T-helper 1 cell (primary cell): Measurements from ENCODE around the gene SLC7A8.
A peak's percentile ranks its signal among the peaks of the same experiment; 100 is the strongest.

ENCODE experiments used
- DNase-seq, 5 donors: peaks; one replicate each; pipeline ENCODE4 v3.0.0-alpha.2; 2012 to 2020

SLC7A8 gene

GRCh38 chr14:23182372-23183157 lies 895 bp downstream of the SLC7A8 start:
- peak in 2 of 5 donors; percentile 6 to 15 for DNase-seq

- no peak for DNase-seq
These were observed 1.5 kb downstream of the SLC7A8 start for GRCh38 chr14:23181946-23182345.

- no peak for DNase-seq
These were observed 2.0 kb downstream of the SLC7A8 start for GRCh38 chr14:23181453-23181852.

GRCh38 chr14:23177181-23177580 lies 6.3 kb downstream of the SLC7A8 start:
- DNase-seq, result no peak

- DNase-seq, result no peak
These were observed 7.6 kb downstream of the SLC7A8 start for GRCh38 chr14:23175823-23176222.

- no peak for DNase-seq
These were observed 8.9 kb downstream of the SLC7A8 start for GRCh38 chr14:23174296-23175184.

GRCh38 chr14:23173796-23174195 lies 9.7 kb downstream of the SLC7A8 start:
- DNase-seq, result no peak

- no peak for DNase-seq
These were observed 10.4 kb downstream of the SLC7A8 start for GRCh38 chr14:23173031-23173430.

GRCh38 chr14:23172574-23172973 lies 10.9 kb downstream of the SLC7A8 start:
- DNase-seq, result no peak

GRCh38 chr14:23172096-23172495 lies 11.4 kb downstream of the SLC7A8 start:
- no peak for DNase-seq

GRCh38 chr14:23171222-23171975 lies 12.1 kb downstream of the SLC7A8 start:
- DNase-seq, result no peak

GRCh38 chr14:23169622-23170021 lies 13.8 kb downstream of the SLC7A8 start:
- DNase-seq, result no peak

- no peak for DNase-seq
These were observed 15.2 kb downstream of the SLC7A8 start for GRCh38 chr14:23168246-23168645.

- DNase-seq, result no peak
These were observed 16.2 kb downstream of the SLC7A8 start for GRCh38 chr14:23167116-23167847.

- no peak for DNase-seq
These were observed 18.5 kb downstream of the SLC7A8 start for GRCh38 chr14:23164949-23165348.

GRCh38 chr14:23164250-23164649 lies 19.2 kb downstream of the SLC7A8 start:
- no peak for DNase-seq

- DNase-seq, result no peak
These were observed 19.6 kb downstream of the SLC7A8 start for GRCh38 chr14:23163830-23164229.

- DNase-seq, result no peak
These were observed 20.7 kb downstream of the SLC7A8 start for GRCh38 chr14:23162800-23163199.

GRCh38 chr14:23162005-23162404 lies 21.5 kb downstream of the SLC7A8 start:
- no peak for DNase-seq

GRCh38 chr14:23160924-23161522 lies 22.4 kb downstream of the SLC7A8 start:
- DNase-seq, result no peak

- no peak for DNase-seq
These were observed 23.9 kb downstream of the SLC7A8 start for GRCh38 chr14:23159532-23159931.

GRCh38 chr14:23158779-23159178 lies 24.7 kb downstream of the SLC7A8 start:
- no peak for DNase-seq
